Measurements from ENCODE around the gene IDUA. TPM values are rescaled to one million over a fixed set of nuclear protein-coding genes. Genes with fewer than 3 reads are reported as not detected.

The IDUA gene
- total and polyA plus RNA-seq, 2 of the 4 experiments (the other 2 are of a cell fraction): 0.72 to 12.5 TPM

GRCh38 chr4:1011022-1011665, 24.3 kb downstream of the IDUA start, which contains the start of gene FGFRL1:
TSS of gene FGFRL1 (plus strand) at chr4:1011626. CDS start at chr4:1012486, 860 bp downstream.
- POLR2A ChIA-PET (ENCODE audit: unreplicated experiment): no interaction called here
- H2BK120ac ChIP-seq (ENCODE audit: low read depth, low read length): no peak within 1 kb of the TSS
- no peak within 1 kb of the TSS for H4K5ac ChIP-seq (ENCODE audit: low read depth, low read length)

More at GRCh38 chr4:1011022-1011665, 24.3 kb downstream of the IDUA start, which contains the start of gene FGFRL1:
- Histone ChIP-seq H2BK5ac (ENCODE audit: low read depth, low read length, poor library complexity, severe bottlenecking) (no peak within 1 kb of the TSS), H3K4me3 (ENCODE audit: insufficient read depth, low read depth, low read length) (peak within 1 kb of the TSS; percentile 50), H2AFZ (replicated peaks; ENCODE audit: low read length, poor library complexity) (peak within 1 kb of the TSS; percentile 92), H4K20me1 (ENCODE audit: insufficient read depth, low read length) (peaks cover 23% of the 10 kb centered on the region), H3K23ac (ENCODE audit: low read depth, low read length) (no peak within 1 kb of the TSS; the same call in 1 of the 2 replicates), H3K9me1 (ENCODE audit: insufficient read depth, low read length) (peaks cover 4% of the 10 kb centered on the region; the same call in 1 of the 2 replicates), H3K18ac (ENCODE audit: low read depth, low read length) (no peak within 1 kb of the TSS), H3K4me2 (ENCODE audit: low read depth, low read length) (peak within 1 kb of the TSS; percentile 99), H2AK5ac (ENCODE audit: low read depth, low read length) (peak within 1 kb of the TSS; percentile 78; the same call in 1 of the 2 replicates), H4K8ac (ENCODE audit: low read depth in 2 of 2, low read length in 2 of 2) (no peak within 1 kb of the TSS), H3K9ac (ENCODE audit: low read depth, low read length) (peak within 1 kb of the TSS; percentile 72), H3K56ac (ENCODE audit: extremely low read depth, insufficient read depth, low read length) (no peak within 1 kb of the TSS; the same call in 1 of the 2 replicates), H3K27ac (ENCODE audit: insufficient read depth, low read length) (no peak within 1 kb of the TSS; the same call in 1 of the 2 replicates), H2AK9ac (replicated peaks; ENCODE audit: low read depth, low read length, poor library complexity) (peak within 1 kb of the TSS; percentile 91), H2BK15ac (ENCODE audit: low read depth, low read length) (no peak within 1 kb of the TSS), H3K4ac (ENCODE audit: low read depth, low read length) (no peak within 1 kb of the TSS), H3K79me1 (ENCODE audit: low read depth in 1 of 2, low read length in 2 of 2) (peaks cover 0 to 4% of the 10 kb centered on the region in 2 experiments; a peak in 1 of 4 replicates), H3K9me3 (ENCODE audit: control insufficient read depth, insufficient read depth, low read length) (peaks cover 3% of the 10 kb centered on the region), H3K4me1 (ENCODE audit: control insufficient read depth, insufficient read depth, low read length) (peaks cover 13% of the 10 kb centered on the region), H2BK20ac (ENCODE audit: low read depth, low read length) (no peak within 1 kb of the TSS), H3K14ac (replicated peaks; ENCODE audit: low read depth, low read length) (0 out of 2 replicates have a peak within 1 kb of the TSS, but pooled peaks have one; percentile 60), H3K36me3 (ENCODE audit: control insufficient read depth, insufficient read depth, low read length) (peaks cover 5% of the 10 kb centered on the region; the same call in 1 of the 2 replicates), H4K91ac (ENCODE audit: insufficient read depth, low read depth, low read length) (no peak within 1 kb of the TSS), H3K27me3 (ENCODE audit: control insufficient read depth, insufficient read depth, low read length) (peaks cover 22% of the 10 kb centered on the region)
- dilution Hi-C loops (cut with HindIII; ENCODE audit: low sequenced_read_pairs, unreplicated experiment): no loop called here
- CTCF ChIA-PET: no interaction called here
- WGBS, 2 experiments (ENCODE audit: extremely low coverage in 2 of 2, insufficient read length in 1 of 2): 1% methylated on average over 38 of the region's 89 CpGs; no CpG with 5 or more reads in 1 of the 2 experiments
- intact Hi-C loops (cut with micrococcal nuclease): loop anchor here (5.0 kb wide), 2 partner anchors 121 to 336 kb away; partner anchors contain the start of gene UVSSA
- TF ChIP-seq NFE2L2 (IDR thresholded peaks at IDR 0.05; ENCODE audit: low read depth, low read length): no peak
- peak; percentile 62; the same call in 1 of the 2 replicates for TF ChIP-seq POLR2A (IDR thresholded peaks at IDR 0.05; ENCODE audit: low read depth, low read length)
- TF ChIP-seq MXI1 (IDR thresholded peaks at IDR 0.05; ENCODE audit: borderline replicate concordance, low read depth, low read length): no peak
- no peak; the same call in 1 of the 2 replicates for TF ChIP-seq MAZ (IDR thresholded peaks at IDR 0.05; ENCODE audit: borderline replicate concordance, low read depth, low read length)
- DNase-seq (peak; percentile 77), ATAC-seq (ENCODE audit: low read depth) (peak; percentile 76)
- in situ Hi-C loops (cut with MboI; ENCODE audit: low sequenced_read_pairs): no loop called here
- no TSS peak for BruUV-seq (replicated peaks)
